ENCODE measurements around the gene CFAP52.
A peak's percentile ranks its signal among the peaks of the same experiment; 100 is the strongest.
"Not testable (repeated sequence)": the region's sequence is repeated elsewhere in the genome, so short reads cannot be mapped to it uniquely, and the experiment has no call there.

Gene CFAP52, protein sequence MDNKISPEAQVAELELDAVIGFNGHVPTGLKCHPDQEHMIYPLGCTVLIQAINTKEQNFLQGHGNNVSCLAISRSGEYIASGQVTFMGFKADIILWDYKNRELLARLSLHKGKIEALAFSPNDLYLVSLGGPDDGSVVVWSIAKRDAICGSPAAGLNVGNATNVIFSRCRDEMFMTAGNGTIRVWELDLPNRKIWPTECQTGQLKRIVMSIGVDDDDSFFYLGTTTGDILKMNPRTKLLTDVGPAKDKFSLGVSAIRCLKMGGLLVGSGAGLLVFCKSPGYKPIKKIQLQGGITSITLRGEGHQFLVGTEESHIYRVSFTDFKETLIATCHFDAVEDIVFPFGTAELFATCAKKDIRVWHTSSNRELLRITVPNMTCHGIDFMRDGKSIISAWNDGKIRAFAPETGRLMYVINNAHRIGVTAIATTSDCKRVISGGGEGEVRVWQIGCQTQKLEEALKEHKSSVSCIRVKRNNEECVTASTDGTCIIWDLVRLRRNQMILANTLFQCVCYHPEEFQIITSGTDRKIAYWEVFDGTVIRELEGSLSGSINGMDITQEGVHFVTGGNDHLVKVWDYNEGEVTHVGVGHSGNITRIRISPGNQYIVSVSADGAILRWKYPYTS
- total RNA-seq = 0 to 0.24 (median 0) reads per million in 4 experiments

- DNase-seq = peak; percentile 51
These were observed at the start of gene CFAP52 for GRCh38 chr17:9576521-9577372. CFAP52 (plus strand) TSS chr17:9576642; CDS start chr17:9576696, 54 bp downstream.

GRCh38 chr17:9527788-9528187 lies 48.7 kb upstream of the CFAP52 start:
- DNase-seq = no peak

DNA sequence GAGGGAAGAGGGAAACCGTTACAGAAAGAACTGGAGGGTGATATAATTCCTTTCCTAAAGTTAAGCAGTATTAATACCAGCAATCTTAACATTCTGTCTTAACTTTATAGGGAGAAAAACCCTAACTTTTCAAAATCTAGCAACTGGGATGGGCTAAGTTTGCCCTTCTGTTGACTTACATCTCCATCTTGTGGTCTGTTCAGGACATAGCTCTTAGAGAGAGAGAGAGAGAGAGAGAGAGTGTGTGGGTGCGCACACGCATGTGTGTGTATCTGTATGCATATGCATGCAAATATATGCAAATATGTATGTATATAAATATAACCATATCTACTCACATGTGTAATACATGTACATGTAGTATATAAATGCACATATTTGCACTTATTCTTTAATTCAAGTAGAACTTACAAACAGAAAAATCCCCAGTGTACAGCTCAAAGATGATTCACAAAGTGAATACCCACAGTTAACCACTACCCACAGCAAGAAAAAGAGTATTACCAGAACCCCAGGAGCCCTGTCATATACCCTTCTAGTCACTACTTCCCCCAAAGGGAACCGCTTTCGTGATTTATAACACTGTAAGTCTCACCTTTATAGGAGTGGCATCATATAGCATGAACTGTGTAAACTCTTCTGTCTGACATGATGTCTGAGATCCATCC lies 47.3 kb upstream of the CFAP52 start:
- no peak for DNase-seq

- DNase-seq = no peak
These were observed 45.4 kb upstream of the CFAP52 start for GRCh38 chr17:9531034-9531433.

GRCh38 chr17:9532715-9533114 lies 43.7 kb upstream of the CFAP52 start:
- no peak for DNase-seq

GRCh38 chr17:9533441-9533840 lies 43.0 kb upstream of the CFAP52 start:
- DNase-seq = no peak

- DNase-seq = no peak
These were observed 40.4 kb upstream of the CFAP52 start for GRCh38 chr17:9536061-9536460.

- DNase-seq = no peak
These were observed 39.2 kb upstream of the CFAP52 start for GRCh38 chr17:9537177-9537776.

GRCh38 chr17:9538626-9539025 lies 37.8 kb upstream of the CFAP52 start:
- DNase-seq = no peak

- DNase-seq = no peak
These were observed 34.7 kb upstream of the CFAP52 start for GRCh38 chr17:9541718-9542117.

DNA sequence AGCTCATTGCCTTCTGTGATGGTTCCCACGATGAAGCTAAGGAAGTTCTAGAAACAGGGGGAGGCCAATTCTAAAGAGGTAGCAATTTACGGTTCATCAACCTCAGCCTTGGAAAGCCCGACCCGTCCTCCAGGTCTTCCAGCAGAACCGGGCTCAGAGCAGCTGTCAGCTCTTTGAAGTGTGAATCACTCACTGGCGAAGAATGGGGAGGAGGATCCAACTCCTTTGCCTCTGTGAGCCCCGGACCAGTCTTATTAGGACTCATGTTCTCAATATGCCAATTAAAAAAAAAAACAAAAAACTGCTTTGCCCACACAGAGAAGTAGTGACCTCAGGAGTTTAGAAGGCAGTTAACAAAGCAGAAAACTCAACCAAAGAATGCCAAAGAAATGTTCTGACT lies 32.2 kb upstream of the CFAP52 start:
- no peak for DNase-seq

DNA sequence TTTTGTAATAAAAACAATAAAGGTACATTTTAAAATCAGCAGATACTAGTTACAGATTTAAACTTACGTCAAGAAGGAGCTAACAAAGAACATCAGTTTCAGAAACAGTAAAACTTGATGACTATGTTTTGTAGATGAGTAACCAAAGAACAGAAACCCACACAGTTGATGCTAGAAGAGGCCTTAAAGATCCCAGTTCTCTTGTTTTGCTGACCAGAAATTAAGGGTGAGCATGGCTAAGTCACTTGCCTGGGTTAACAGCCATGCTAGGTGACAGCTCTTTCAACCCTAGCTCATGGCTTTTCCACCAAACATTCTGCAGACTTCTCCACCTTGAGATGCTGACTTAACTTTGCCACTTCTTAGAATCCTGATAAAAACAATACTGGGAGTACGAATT lies 27.2 kb upstream of the CFAP52 start:
- DNase-seq = no peak

DNA sequence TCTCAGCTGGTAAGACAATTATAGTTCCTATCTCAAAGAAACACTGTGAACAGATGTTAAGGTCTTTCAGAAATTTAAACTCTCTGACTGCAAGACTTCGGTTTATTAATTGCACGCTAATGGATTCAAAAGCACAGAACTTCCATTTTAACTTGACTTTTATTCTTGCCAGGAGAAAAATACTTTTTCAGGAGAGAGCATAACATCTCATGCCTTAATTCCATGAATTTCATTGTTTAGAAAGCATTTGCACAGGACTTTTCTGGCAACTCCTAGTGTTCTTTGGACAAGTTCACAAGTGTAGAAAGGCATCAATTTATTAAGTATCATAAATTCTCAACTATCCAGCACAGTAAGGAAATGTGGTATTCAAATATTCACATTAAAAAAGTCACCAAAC lies 23.3 kb upstream of the CFAP52 start:
- DNase-seq = no peak

- DNase-seq = no peak
These were observed 22.8 kb upstream of the CFAP52 start for GRCh38 chr17:9553596-9553995.

DNA sequence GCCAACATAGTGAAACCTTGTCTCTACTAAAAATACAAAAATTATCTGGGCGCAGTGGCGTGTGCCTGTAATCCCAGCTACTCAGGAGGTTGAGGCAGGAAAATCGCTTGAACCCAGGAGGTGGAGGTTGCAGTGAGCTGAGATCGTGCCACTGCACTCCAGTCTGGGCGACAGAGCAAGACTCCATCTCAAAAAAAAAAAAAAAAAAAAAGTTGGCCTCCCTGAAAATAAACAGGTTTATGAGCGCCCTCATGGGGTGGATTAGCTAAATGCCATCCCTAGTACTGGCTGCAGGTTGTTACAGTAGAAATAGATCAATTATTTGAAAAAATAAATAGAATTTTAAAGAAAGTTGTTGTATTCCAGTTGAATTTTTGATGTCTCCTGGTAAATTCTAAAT lies 21.7 kb upstream of the CFAP52 start:
- DNase-seq = peak; percentile 7

GRCh38 chr17:9557161-9557755 lies 19.2 kb upstream of the CFAP52 start:
- DNase-seq = no peak

DNA sequence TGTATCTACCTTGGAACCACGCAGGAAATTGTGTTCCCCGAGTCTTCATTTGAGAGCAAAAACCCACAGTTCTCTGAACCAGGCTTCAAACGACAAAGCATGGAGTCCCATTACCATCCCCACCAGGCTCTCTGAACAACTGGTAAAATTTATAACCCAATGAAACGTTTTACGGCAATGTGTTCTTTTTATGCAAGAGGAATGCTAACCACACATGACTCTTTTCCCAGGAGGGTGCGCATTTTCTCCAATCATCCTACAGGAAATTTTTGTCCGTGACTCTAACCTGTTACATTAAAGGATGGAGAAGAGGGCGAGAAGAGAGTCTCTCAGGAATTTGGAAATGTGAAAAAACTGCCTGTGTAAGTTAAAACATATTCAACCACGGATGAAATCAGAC lies 18.6 kb upstream of the CFAP52 start:
- DNase-seq = no peak

- no peak for DNase-seq
These were observed 12.3 kb upstream of the CFAP52 start for GRCh38 chr17:9564104-9564503.

DNA sequence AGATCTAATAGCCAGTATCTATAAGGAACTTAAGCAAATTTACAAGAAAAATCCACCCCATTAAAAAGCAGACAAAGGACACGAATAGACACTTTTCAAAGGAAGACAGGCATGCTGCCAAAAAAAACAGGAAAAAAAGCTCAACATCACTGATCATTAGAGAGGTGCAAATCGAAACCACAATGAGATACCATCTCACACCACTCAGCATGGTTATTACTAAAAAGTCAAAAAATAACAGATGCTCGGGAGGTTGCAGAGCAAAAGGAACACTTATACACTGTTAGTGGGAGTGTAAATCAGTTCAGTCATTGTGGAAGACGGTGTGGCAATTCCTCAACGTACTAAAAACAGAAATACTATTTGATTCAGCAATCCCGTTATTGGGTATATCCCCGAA lies 10.4 kb upstream of the CFAP52 start:
- no peak for DNase-seq

GRCh38 chr17:9566739-9567138 lies 9.7 kb upstream of the CFAP52 start:
- DNase-seq = not testable (repeated sequence)

GRCh38 chr17:9568004-9568403 lies 8.4 kb upstream of the CFAP52 start:
- DNase-seq = no peak

GRCh38 chr17:9568957-9569588 lies 7.4 kb upstream of the CFAP52 start:
- DNase-seq = no peak
